ENCODE measurements around the gene MPC1.

Gene MPC1

GRCh38 chr6:166342349-166343149 is 40.2 kb downstream of the MPC1 start, which contains the start of gene SFT2D1:
TSS of gene SFT2D1 (minus strand) at chr6:166342545. CDS start at chr6:166342481, 64 bp downstream.
- DNase-seq = peak; percentile 32 to 72

- DNase-seq = no peak
Observed at GRCh38 chr6:166341977-166342348, 40.8 kb downstream of the MPC1 start.

- no peak for DNase-seq
Observed at GRCh38 chr6:166341464-166341863, 41.3 kb downstream of the MPC1 start.

GRCh38 chr6:166338854-166339253 is 43.9 kb downstream of the MPC1 start:
- DNase-seq = no peak

- no peak for DNase-seq
Observed at GRCh38 chr6:166336847-166337246, 45.9 kb downstream of the MPC1 start.

GRCh38 chr6:166335378-166336302 is 47.1 kb downstream of the MPC1 start:
- no peak for DNase-seq

GRCh38 chr6:166334878-166335277 is 47.9 kb downstream of the MPC1 start:
- no peak for DNase-seq

- DNase-seq = no peak
Observed at GRCh38 chr6:166333172-166333995, 49.4 kb downstream of the MPC1 start.

GRCh38 chr6:166331503-166332415 is 51.0 kb downstream of the MPC1 start:
- DNase-seq = no peak

GRCh38 chr6:166330612-166331011 is 52.1 kb downstream of the MPC1 start:
- DNase-seq = peak; percentile 46 to 79

GRCh38 chr6:166325383-166326042 is 57.2 kb downstream of the MPC1 start:
- DNase-seq = no peak

- no peak for DNase-seq
Observed at GRCh38 chr6:166323395-166323794, 59.3 kb downstream of the MPC1 start.

- DNase-seq = no peak
Observed at GRCh38 chr6:166318649-166319600, 63.8 kb downstream of the MPC1 start.

GRCh38 chr6:166318227-166318626 is 64.5 kb downstream of the MPC1 start:
- DNase-seq = no peak

GRCh38 chr6:166317261-166318212 is 65.2 kb downstream of the MPC1 start:
- DNase-seq = no peak

GRCh38 chr6:166315436-166315835 is 67.3 kb downstream of the MPC1 start:
- no peak for DNase-seq
